ENCODE data around the gene ELL3. TPM values are rescaled to one million over a fixed set of nuclear protein-coding genes. Genes with fewer than 3 reads are reported as not detected.
"Not testable (repeated sequence)": the region's sequence is repeated elsewhere in the genome, so short reads cannot be mapped to it uniquely, and the experiment has no call there.

ELL3 gene, protein sequence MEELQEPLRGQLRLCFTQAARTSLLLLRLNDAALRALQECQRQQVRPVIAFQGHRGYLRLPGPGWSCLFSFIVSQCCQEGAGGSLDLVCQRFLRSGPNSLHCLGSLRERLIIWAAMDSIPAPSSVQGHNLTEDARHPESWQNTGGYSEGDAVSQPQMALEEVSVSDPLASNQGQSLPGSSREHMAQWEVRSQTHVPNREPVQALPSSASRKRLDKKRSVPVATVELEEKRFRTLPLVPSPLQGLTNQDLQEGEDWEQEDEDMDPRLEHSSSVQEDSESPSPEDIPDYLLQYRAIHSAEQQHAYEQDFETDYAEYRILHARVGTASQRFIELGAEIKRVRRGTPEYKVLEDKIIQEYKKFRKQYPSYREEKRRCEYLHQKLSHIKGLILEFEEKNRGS
- 1 to 10 TPM in 2 of 3 donors, under 1 TPM in 1; 0.90 to 4.5 (median 1.2) TPM for polyA plus RNA-seq

DNA sequence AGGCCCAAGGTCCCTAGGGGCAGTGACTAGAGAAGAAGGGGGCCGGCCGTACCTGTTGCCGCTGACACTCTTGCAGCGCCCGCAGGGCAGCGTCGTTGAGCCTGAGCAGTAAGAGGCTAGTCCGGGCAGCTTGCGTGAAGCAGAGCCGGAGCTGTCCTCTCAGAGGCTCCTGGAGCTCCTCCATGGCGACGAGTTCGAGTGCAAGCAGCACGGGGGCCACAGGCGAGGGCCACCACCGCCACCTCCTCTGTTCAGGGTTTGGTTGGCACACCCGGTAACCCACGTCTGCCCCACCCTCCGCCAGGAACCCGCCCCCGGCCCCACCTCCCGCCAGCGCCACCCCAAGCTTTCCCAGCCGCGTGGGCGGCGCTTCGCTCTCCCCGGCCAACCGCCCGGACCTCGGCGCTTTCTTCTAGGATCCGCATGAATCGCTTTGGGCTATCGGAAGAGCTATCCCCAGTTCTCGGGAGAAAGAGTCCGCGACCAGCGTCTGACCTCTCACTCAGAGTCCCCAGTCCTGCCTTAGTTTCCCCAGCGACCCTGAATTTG, at the start of gene ELL3:
ELL3 (minus strand) TSS at position 249 of the 549 bp plus-strand sequence; CDS start at position 184, 65 bp downstream.
- WGBS, 3 donors: 1 to 4% (median 2%) methylated on average over 41 of the region's 41 CpGs
- H3K27ac ChIP-seq (ENCODE audit: low read depth, low read length): no peak within 1 kb of the TSS

DNA sequence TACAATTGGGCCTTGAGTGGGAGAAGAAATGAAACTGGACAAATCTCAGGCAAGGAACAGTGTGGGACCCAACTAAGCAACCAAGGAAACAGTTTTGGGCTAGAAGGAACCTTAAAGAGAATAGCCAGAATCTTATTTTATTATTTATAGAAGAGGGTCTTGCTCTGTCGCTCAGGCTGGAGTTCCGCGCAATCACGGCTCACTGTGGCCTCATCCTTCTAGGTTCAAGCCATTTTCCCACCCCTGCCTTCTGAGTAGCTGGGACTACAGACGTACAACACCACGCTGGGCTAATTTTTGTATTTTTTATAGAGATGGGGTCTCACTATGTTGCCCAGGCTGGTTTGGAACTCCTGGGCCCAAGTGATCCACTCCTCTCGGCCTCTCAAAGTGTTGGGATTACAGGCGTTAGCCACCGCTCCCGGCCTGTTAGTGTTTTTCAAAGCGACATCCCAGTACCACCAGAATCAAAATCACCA, 49.3 kb upstream of the ELL3 start:
- WGBS, 3 donors: 93 to 97% (median 96%) methylated on average over 11 of the region's 11 CpGs
- H3K27ac ChIP-seq (ENCODE audit: low read depth, low read length): no peak overlapping the region

DNA sequence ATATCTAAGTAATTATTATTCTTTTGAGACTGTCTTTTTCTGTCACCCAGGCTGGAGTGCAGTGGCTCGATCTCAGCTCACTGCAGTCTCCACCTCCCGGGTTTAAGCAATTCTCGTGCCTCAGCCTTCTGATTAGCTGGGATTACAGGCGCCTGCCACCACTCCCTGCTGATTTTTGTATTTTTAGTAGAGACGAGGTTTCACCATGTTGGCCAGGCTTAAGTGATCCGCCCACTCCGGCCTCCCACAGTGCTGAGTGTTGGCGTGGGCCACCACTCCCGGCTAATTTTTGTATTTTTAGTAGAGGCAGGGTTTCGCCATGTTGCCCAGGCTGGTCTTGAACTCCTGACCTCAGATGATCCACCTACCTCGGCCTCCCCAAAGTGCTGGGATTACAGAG, 48.5 kb upstream of the ELL3 start:
- 92 to 95% (median 95%) methylated on average over 11 of the region's 11 CpGs for WGBS, 3 donors
- not testable (repeated sequence) for H3K27ac ChIP-seq (ENCODE audit: low read depth, low read length)

DNA sequence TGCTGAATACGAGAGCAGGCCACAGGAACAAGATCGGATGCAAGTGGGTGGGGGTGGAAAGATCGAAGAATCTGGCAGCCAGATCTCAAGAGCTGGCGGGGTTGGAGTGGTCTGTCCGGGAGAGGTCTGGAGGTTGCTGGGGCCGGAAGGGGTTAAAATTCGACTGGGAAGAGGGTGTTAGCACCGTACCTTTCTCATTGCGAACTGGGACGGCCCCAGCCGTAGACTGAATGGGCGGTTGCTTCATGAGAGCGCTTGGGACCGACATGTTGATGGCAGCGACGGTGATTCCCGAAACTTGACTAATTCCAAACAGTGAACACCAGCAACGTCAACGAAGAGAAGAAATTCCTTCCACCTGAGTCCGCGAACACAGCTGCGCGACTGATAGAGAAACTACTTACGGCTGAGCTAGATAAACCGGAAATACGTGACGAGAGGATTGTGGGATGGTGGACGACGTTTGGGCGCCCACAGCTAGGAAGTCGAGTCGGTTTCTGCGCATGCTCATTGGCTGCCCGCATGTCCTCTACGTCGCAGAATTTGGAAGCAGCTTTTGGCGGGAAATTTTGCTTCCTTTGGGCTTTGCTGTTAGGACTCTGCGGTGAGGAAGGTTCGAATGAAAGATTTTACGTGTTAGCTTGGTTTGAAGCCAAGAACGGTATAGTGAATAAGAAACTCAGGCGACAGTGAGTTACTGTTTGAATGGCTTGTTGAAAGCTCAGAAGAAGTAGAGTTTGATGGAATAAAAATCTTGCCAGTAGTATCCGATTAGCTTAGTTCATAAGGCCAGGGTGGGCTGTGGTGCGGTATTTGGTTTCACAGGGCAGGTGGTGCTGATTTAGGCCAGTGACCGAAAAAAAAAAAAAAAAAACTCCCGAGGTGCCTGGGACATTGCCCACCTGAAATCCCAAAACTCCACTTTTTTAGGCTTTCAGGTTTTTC, 47.8 kb upstream of the ELL3 start, which contains the start of gene MFAP1:
MFAP1 (minus strand) TSS at position 389 of the 945 bp plus-strand sequence; CDS start at position 268, 121 bp downstream.
- WGBS, 3 donors: 8 to 9% (median 9%) methylated on average over 46 of the region's 46 CpGs

DNA sequence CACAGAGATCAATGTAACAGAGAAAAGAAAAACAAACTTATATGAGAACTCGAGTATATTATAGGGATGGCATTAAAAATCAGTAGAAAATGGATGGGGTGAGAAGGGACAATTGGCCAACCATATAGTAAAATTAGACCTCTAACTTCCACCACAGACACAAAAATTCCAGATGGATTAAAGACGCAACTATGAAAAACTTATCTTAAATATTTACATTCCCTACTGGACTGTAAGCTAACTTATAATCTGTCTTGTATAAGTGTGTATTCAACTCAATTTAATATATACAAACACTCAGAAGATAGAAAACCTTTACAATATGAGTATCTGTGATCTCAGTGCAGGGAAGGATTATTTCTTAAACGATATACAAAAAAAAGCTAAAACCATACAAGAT, 44.7 kb upstream of the ELL3 start:
- H3K27ac ChIP-seq (ENCODE audit: low read depth, low read length): no peak overlapping the region
- 58 to 81% (median 77%) methylated on average over 3 of the region's 3 CpGs for WGBS, 3 donors

More for the DNA sequence above, 47.8 kb upstream of the ELL3 start, which contains the start of gene MFAP1:
- H3K27ac ChIP-seq (ENCODE audit: low read depth, low read length): no peak within 1 kb of the TSS

DNA sequence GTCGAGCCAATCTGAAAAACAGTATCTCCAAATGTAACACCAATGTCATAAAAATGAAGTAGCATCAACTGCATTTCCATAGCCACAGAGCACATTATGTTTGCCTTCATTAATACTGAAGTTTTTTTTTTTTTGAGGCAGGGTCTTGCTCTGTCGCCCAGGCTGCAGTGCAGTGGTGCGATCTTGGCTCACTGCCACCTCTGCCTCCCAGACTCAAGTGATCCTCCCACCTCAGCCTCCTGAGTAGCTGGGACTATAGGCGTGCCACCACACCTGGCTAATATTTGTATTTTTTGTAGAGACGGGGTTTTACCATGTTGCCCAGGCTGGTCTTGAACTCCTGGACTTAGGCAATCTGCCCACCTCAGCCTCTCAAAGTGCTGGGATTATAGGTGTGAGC, 38.3 kb upstream of the ELL3 start:
- not testable (repeated sequence) for H3K27ac ChIP-seq (ENCODE audit: low read depth, low read length)
- WGBS, 3 donors: 89 to 92% (median 91%) methylated on average over 5 of the region's 5 CpGs

DNA sequence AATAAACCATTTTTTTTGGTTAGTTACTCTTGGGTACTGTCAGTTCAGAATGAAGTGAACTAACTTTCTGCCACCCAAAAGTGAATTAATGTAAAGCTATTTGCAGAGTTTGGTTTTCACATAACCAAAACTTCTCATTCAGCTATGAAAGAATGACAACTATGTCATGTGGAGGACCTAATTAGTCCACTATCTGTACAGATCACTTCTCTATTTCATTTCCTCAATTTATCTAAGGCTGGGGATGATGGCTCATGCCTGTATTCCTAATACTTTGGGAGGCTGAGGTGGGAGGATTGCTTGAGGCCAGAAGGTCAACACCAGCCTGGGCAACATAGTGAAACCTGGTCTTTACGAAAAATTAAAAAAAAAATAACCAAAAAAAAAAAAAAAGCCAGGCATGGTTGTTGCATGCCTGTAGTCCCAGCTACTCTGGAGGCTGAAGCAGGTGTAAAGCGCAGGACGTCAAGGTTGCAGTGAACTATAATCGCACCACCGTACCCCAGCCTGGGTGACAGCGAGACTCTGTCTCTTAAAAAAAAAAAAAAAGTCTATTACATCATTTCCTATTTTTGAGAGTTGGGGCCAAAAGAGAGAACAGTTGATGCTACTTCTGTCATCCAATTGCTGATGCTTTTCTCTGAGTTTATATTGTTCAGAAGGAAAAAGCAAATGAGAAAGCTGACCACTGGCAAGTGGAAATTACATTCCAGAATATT, 32.4 kb upstream of the ELL3 start:
- no peak overlapping the region for H3K27ac ChIP-seq (ENCODE audit: low read depth, low read length)
- 80 to 90% (median 83%) methylated on average over 6 of the region's 6 CpGs for WGBS, 3 donors

DNA sequence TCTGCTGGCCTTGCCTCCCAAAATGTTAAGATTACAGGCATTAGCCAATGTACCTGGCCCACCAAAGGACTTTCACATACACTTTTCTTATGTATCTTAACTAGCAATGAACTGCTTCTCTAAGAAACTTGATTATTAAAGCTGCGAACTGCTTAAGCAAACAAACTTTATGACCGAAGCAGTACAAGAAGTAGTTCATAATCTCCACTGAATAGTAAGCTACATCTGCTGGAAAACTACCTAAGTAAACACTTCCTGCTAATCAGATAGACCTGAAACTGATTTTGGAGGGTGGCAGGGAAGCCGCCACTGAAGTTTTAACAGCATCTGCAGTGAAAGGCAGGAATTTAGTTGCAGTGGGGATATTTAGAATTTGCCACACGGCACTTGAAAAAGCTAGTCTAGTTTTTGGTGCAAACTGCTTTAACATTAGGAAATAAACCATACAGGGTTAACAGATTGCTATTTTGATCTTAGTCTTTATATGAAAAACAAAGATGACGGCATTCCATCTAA, 31.7 kb upstream of the ELL3 start:
- 91 to 95% (median 94%) methylated on average over 5 of the region's 5 CpGs for WGBS, 3 donors
- no peak overlapping the region for H3K27ac ChIP-seq (ENCODE audit: low read depth, low read length)

DNA sequence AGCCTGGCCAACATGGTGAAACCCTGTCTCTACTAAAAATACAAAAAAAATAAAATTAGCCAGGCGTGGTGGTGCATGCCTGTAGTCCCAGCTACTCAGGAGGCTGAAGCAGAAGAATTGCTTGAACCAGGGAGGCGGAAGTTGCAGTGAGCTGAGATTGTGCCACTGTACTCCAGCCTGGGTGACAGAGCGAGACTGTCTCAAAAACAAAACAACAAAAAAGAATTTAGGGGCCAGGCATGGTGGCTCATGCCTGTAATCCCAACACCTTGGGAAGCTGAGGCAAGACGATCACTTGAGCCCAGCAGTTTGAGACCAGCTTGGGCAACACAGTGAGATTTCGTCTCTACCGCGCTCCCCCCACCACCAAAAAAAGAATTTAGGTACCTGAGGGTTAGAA, 25.9 kb upstream of the ELL3 start:
- 95 to 99% (median 98%) methylated on average over 7 of the region's 7 CpGs for WGBS, 3 donors
- H3K27ac ChIP-seq (ENCODE audit: low read depth, low read length): not testable (repeated sequence)

DNA sequence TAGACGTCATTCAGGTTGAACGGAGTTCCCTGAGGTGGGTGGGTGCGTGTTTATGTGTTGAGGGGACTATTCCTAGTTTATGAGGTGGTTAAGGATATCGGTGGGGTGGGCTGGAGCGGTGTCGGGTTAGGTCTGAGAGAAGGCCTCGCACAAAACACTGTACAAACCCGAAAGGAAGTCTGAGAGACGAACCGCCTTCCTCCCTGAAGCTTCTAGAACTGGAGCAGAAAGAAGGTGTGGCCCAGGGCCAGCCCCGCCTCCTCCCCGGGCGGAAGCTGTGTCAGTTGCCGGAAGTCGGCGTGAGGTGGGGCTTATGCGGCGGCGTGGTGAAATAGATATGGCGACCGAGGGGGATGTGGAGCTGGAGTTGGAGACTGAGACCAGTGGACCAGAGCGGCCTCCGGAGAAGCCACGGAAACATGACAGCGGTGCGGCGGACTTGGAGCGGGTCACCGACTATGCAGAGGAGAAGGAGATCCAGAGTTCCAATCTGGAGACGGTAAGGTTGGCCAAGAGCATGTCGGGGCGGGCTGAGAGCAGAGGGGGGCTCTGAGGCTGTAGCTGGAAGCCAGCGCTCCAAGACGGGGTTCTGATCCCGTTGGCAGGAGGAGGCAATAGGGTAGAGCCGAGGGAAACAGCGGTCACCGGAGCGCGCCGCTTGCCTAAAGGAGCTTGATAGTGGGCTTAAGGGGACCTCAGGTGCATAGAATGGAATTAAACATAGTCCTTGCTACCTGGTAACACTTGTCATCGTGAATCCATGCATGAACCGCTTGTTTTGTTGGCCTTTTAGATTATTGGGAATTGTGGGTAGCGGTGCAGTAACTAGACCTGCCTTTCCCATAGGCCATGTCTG, 23.7 kb upstream of the ELL3 start, which contains the start of gene HYPK:
HYPK (plus strand) TSS at position 314 of the 856 bp plus-strand sequence; CDS start at position 338, 24 bp downstream.
- H3K27ac ChIP-seq (ENCODE audit: low read depth, low read length): peak within 1 kb of the TSS; percentile 76
- 7 to 8% (median 8%) methylated on average over 44 of the region's 44 CpGs for WGBS, 3 donors

DNA sequence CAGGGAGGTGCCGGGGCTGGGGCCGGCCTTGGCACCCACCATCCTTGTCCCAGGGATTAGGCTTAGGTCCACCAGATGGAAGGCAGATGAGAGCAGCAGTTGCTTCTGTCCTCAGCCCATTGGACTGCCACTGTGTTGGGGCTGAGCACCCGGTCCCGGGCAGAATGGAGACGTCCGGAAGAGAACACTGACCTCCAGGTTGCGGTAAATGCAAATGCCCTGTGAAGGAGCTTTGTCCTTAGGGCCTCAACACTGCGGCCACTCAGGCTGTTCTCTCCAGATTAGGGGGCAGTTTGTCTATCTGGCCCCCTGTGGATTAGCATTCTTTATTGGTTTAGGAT, 23.1 kb upstream of the ELL3 start, which contains the start of gene SERINC4:
SERINC4 (minus strand) TSS at position 276 of the 341 bp plus-strand sequence; CDS start at position 42, 234 bp downstream.
- WGBS, 3 donors: 91 to 96% (median 95%) methylated on average over 8 of the region's 8 CpGs
- H3K27ac ChIP-seq (ENCODE audit: low read depth, low read length): peak within 1 kb of the TSS; percentile 76

DNA sequence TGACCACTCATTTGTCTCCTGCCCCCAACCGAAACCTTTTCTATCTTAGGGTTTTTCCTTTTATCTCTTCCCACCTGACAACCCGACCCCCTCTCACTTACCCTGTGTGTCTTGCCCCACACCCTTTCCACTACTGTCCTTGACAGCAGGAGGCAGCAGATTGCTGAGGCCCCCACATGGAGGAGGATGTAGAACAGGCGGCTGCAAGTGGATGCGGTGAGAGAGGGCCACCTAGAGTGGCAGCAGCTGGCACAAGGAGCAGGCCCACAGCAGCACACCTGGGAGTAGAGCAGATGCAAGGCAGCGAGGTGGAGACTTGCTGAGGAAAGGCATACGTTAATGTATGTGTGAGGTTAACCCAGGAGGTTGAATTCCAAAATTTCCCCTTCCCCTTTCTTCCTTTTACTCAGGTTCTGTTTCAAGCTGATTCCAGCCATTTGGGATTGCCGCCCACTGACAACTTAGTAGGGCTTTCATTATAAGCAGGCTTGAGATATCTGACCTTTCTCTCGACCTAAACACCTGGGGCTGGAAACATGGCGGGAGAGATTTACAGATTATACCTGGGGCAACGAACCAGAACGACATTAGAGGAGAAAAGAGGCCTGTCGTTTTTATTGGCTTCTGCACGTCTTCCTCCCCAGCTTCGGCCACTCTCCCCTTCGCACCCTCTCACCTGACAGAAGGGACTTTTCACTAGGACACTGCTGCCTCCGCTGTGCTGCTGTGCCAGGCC, 22.6 kb upstream of the ELL3 start:
- peak overlapping the region; percentile 76 for H3K27ac ChIP-seq (ENCODE audit: low read depth, low read length)
- 79 to 91% (median 89%) methylated on average over 16 of the region's 16 CpGs for WGBS, 3 donors

DNA sequence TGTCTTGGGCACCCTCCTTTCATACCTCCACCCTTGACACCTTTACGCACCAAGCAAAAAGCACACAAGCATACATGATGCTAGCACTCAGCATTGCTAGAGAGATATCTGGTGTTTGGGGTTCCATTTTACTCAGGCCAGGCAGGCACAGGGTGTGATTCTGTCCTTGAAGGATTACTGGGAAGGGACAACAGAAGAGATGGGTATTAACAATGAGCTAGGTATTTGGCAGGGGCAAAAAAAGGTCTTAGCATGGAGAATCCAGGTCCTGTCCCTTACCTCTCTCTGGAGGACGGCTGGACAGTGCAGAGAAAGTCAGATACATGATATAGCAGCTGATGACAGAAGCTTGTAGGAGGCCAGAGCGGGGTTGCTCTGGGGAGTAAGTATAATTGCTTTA, 19.8 kb upstream of the ELL3 start:
- WGBS, 3 donors: 89 to 94% (median 93%) methylated on average over 3 of the region's 3 CpGs
- H3K27ac ChIP-seq (ENCODE audit: low read depth, low read length): no peak overlapping the region

DNA sequence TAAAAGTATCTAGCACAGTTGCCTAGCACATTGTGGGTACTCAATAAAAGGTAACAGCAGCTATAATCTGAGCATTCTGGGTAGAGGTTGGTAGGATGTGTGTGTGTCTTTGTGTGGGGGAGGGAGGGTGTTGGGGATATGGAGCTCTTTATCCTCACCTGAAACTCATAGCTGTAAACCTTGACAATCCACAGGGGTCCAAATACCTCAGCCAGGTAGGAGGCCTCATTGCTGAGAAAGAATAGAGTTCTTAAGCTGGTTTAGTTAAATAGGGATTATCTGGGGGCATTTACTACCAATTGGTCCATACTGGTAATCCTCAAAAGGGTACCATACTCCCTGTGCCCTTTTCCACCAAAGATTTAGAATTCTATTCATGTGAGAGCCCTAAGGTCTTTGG, 19.2 kb upstream of the ELL3 start:
- no peak overlapping the region for H3K27ac ChIP-seq (ENCODE audit: low read depth, low read length)

DNA sequence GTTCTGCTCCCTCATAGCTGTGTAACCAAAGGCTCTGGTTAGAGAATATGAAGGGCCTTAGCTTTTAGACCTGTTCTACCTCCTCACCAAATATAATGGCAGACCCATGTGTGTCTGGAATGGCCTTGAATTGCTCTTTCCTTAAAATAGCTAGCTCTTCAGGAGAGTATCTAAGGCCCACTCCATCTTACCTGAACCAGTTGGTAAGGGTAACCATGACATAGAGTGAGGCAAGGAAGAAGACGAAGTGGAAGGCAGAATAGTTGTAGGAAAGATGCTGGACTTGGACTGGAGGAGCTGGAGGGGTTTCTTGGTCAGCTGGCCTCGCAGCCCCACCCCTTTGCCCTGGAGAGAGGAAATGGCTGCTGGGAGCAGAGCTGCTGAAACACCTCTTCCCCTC, 18.4 kb upstream of the ELL3 start:
- 84 to 100% (median 85%) methylated on average over 2 of the region's 2 CpGs for WGBS, 3 donors
- no peak overlapping the region for H3K27ac ChIP-seq (ENCODE audit: low read depth, low read length)

Measured in adipose tissue (tissue), 3 donors.